Activated CD4-positive, alpha-beta T cell treated with anti-CD3 and anti-CD28 coated beads, Interleukin-2, amount 50 U/mL, for 1 hour (primary cell): ENCODE results near the gene POP7.
"Not testable (repeated sequence)": the region's sequence is repeated elsewhere in the genome, so short reads cannot be mapped to it uniquely, and the experiment has no call there.

Source experiments
- DNase-seq: peaks from one replicate; pipeline ENCODE4 v3.0.0-alpha.2; 2020

Gene POP7

GRCh38 chr7:100705753-100706671 is at the start of gene POP7:
Gene POP7 (plus strand): TSS chr7:100706121. CDS start chr7:100706831, 710 bp downstream.
- peak; percentile 98 for DNase-seq

- not testable (repeated sequence) for DNase-seq
Measured at GRCh38 chr7:100662194-100662776, 43.6 kb upstream of the POP7 start.

GRCh38 chr7:100665168-100665726 is 40.7 kb upstream of the POP7 start:
- DNase-seq, result no peak

GRCh38 chr7:100667331-100668068 is 38.4 kb upstream of the POP7 start:
- no peak for DNase-seq

GRCh38 chr7:100668069-100668449 is 37.9 kb upstream of the POP7 start:
- DNase-seq, result no peak

GRCh38 chr7:100669106-100669505 is 36.8 kb upstream of the POP7 start:
- not testable (repeated sequence) for DNase-seq

GRCh38 chr7:100670074-100670473 is 35.8 kb upstream of the POP7 start:
- no peak for DNase-seq

GRCh38 chr7:100671353-100672327 is 34.3 kb upstream of the POP7 start:
- no peak for DNase-seq

GRCh38 chr7:100673302-100673941 is 32.5 kb upstream of the POP7 start, which contains the start of gene GNB2:
Gene GNB2 (plus strand): TSS chr7:100673740. CDS start chr7:100676266, 2,526 bp downstream.
- peak; percentile 94 for DNase-seq

- DNase-seq, result peak; percentile 40
Measured at GRCh38 chr7:100673942-100674410, 31.9 kb upstream of the POP7 start.

GRCh38 chr7:100674411-100675104 is 31.4 kb upstream of the POP7 start:
- DNase-seq, result peak; percentile 30

GRCh38 chr7:100675105-100675451 is 30.8 kb upstream of the POP7 start:
- DNase-seq, result peak; percentile 53

- peak; percentile 93 for DNase-seq
Measured at GRCh38 chr7:100675581-100676350, 30.2 kb upstream of the POP7 start.

GRCh38 chr7:100676501-100677306 is 29.2 kb upstream of the POP7 start:
- DNase-seq, result no peak

- DNase-seq, result no peak
Measured at GRCh38 chr7:100677308-100678267, 28.3 kb upstream of the POP7 start.

GRCh38 chr7:100678291-100678984 is 27.5 kb upstream of the POP7 start:
- DNase-seq, result no peak
